ENCODE measurements around the gene AKAP17A.
"Not testable (repeated sequence)": the region's sequence is repeated elsewhere in the genome, so short reads cannot be mapped to it uniquely, and the experiment has no call there.

Gene AKAP17A

GRCh38 chrX:1591102-1591862, at the start of gene AKAP17A:
AKAP17A (plus strand) TSS chrX:1591604; CDS start chrX:1593463, 1,859 bp downstream.
- peak; percentile 97 to 99 for DNase-seq

- DNase-seq, result no peak
Observed at GRCh38 chrX:1542994-1543725, 48.2 kb upstream of the AKAP17A start.

- DNase-seq, result no peak
Observed at GRCh38 chrX:1545776-1546408, 45.5 kb upstream of the AKAP17A start.

GRCh38 chrX:1546691-1547251, 44.6 kb upstream of the AKAP17A start:
- no peak for DNase-seq

GRCh38 chrX:1551959-1552546, 39.4 kb upstream of the AKAP17A start:
- DNase-seq, result no peak

GRCh38 chrX:1554469-1555210, 36.8 kb upstream of the AKAP17A start:
- peak; percentile 34 to 49 for DNase-seq

- DNase-seq, result no peak
Observed at GRCh38 chrX:1555370-1555769, 36.0 kb upstream of the AKAP17A start.

- DNase-seq, result not testable (repeated sequence)
Observed at GRCh38 chrX:1557442-1557841, 34.0 kb upstream of the AKAP17A start.

GRCh38 chrX:1558761-1559468, 32.5 kb upstream of the AKAP17A start:
- no peak for DNase-seq

- DNase-seq, result no peak
Observed at GRCh38 chrX:1561164-1561563, 30.2 kb upstream of the AKAP17A start.

GRCh38 chrX:1564077-1564476, 27.3 kb upstream of the AKAP17A start:
- not testable (repeated sequence) for DNase-seq

GRCh38 chrX:1564750-1565683, 26.4 kb upstream of the AKAP17A start:
- DNase-seq, result no peak

- DNase-seq, result not testable (repeated sequence)
Observed at GRCh38 chrX:1574181-1574580, 17.2 kb upstream of the AKAP17A start.

- no peak for DNase-seq
Observed at GRCh38 chrX:1576201-1576992, 15.0 kb upstream of the AKAP17A start.

GRCh38 chrX:1577845-1578244, 13.6 kb upstream of the AKAP17A start:
- no peak for DNase-seq

GRCh38 chrX:1578511-1579173, 12.8 kb upstream of the AKAP17A start:
- DNase-seq, result no peak

- DNase-seq, result peak; percentile 55 to 74
Observed at GRCh38 chrX:1581132-1581531, 10.3 kb upstream of the AKAP17A start.

- peak; percentile 52 to 58 for DNase-seq
Observed at GRCh38 chrX:1582686-1583437, 8.5 kb upstream of the AKAP17A start.
